ENCODE data around the gene ELFN2.

DNA sequence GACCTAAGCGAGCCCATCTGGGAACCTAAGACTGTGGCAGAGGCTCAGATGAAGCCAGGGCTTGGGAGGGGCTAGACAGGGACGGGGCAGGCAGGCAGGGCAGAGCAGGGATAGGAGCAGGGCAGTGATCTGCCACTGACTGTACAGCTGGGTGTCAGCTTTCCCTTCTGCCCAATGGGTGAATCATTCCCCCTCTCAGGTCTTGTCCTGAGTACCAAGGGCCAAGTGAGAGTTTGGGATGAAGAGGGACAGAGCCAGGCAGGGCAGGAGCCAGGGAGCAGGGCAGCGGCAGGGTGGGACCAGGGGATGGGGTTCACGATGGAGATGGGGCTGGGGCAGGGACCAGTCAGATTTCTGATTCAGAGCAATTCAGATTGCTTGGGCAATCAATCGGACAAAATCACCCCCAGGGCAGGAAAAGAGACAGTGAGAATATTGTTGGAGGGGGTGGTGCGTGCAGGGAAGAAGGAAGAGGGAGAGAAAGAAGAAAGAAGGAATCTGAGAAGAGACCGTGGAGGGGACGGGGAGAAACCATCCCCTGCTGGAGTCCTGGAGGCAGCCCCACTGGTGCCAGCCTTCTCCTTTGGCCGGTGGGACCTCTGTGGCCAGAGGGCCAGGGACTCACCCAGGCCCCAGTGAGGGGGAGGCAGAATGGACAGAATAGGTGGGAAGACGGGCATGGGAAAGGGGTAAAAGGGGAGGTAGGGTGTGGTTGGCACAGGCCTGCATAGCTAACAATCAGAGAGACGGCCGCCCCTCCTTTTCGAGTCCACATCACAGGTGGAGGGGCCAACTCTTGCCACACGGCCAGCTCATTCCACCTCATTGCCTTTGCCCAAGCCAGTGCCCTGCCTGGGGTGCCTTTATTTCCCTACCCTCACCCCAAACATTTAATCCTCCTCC is 97.8 kb downstream of the ELFN2 start:
- TF ChIP-seq, protein P1, sequence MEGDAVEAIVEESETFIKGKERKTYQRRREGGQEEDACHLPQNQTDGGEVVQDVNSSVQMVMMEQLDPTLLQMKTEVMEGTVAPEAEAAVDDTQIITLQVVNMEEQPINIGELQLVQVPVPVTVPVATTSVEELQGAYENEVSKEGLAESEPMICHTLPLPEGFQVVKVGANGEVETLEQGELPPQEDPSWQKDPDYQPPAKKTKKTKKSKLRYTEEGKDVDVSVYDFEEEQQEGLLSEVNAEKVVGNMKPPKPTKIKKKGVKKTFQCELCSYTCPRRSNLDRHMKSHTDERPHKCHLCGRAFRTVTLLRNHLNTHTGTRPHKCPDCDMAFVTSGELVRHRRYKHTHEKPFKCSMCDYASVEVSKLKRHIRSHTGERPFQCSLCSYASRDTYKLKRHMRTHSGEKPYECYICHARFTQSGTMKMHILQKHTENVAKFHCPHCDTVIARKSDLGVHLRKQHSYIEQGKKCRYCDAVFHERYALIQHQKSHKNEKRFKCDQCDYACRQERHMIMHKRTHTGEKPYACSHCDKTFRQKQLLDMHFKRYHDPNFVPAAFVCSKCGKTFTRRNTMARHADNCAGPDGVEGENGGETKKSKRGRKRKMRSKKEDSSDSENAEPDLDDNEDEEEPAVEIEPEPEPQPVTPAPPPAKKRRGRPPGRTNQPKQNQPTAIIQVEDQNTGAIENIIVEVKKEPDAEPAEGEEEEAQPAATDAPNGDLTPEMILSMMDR (IDR thresholded peaks at IDR 0.05; ENCODE audit: low read length), result no peak
- no peak for TF ChIP-seq EZH2 (optimal IDR thresholded peaks at IDR 0.05; ENCODE audit: low read depth, low read length)

All from MM.1S (cell line).